ES-I3 (cell line): ENCODE measurements around the gene GALNTL6.

Source experiments
- H3K36me3 ChIP-seq: 2 replicates; pipeline ENCODE4 v1.6.1; 2013; ENCODE audit warnings: mild to moderate bottlenecking, low read length, control low read depth, moderate library complexity; ENCODE audit not compliant: insufficient read depth
- H3K4me1 ChIP-seq: 2 replicates; pipeline ENCODE4 v1.6.1; 2013; ENCODE audit warnings: mild to moderate bottlenecking, control low read depth, low read length; ENCODE audit not compliant: insufficient read depth
- H3K9ac ChIP-seq: 2 replicates; pipeline ENCODE4 v1.6.1; 2013; ENCODE audit warnings: low read depth, mild to moderate bottlenecking, low read length, moderate library complexity
- H3K9me3 ChIP-seq: 2 replicates; pipeline ENCODE4 v1.6.1; 2013; ENCODE audit warnings: mild to moderate bottlenecking, low read length, moderate library complexity; ENCODE audit not compliant: control insufficient read depth, insufficient read depth

Gene GALNTL6

GRCh38 chr4:171846232-171846631 is 33.0 kb downstream of the GALNTL6 start:
- H3K36me3 ChIP-seq = no peaks in the 10 kb centered on the region
- H3K9ac ChIP-seq = no peak overlapping the region
- H3K4me1 ChIP-seq = peaks cover 8% of the 10 kb centered on the region; the same call in 1 of the 2 replicates
- H3K9me3 ChIP-seq = no peaks in the 10 kb centered on the region

DNA sequence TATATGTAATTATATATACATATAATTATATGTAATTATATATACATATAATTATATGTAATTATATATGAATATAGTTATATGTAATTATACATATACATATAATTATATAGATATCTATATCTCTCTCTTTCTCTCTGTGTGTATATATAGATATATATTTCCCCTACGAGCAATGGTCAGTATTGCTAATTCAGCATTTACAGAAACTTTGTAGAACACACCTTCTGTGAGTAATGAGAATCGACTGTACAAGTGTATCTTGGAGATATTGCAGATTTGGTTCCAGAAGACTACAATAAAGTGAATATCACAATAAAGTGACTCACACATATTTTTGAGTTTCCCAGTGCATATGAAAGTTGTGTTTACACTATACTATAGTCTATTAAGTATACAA is 33.7 kb downstream of the GALNTL6 start:
- Histone ChIP-seq H3K36me3 (no peaks in the 10 kb centered on the region), H3K4me1 (peaks cover 10% of the 10 kb centered on the region; the same call in 1 of the 2 replicates), H3K9me3 (no peaks in the 10 kb centered on the region), H3K9ac (no peak overlapping the region)

GRCh38 chr4:171847751-171848150 is 34.5 kb downstream of the GALNTL6 start:
- H3K36me3 ChIP-seq = no peaks in the 10 kb centered on the region

GRCh38 chr4:171849686-171850222 is 36.5 kb downstream of the GALNTL6 start:
- Histone ChIP-seq H3K9me3 (no peaks in the 10 kb centered on the region), H3K4me1 (peaks cover 10% of the 10 kb centered on the region), H3K9ac (no peak overlapping the region), H3K36me3 (no peaks in the 10 kb centered on the region)

More at GRCh38 chr4:171847751-171848150, 34.5 kb downstream of the GALNTL6 start:
- Histone ChIP-seq H3K4me1 (peaks cover 10% of the 10 kb centered on the region), H3K9ac (no peak overlapping the region), H3K9me3 (no peaks in the 10 kb centered on the region)

GRCh38 chr4:171851295-171851694 is 38.1 kb downstream of the GALNTL6 start:
- Histone ChIP-seq H3K4me1 (peaks cover 10% of the 10 kb centered on the region), H3K36me3 (no peaks in the 10 kb centered on the region), H3K9me3 (no peaks in the 10 kb centered on the region), H3K9ac (no peak overlapping the region)

DNA sequence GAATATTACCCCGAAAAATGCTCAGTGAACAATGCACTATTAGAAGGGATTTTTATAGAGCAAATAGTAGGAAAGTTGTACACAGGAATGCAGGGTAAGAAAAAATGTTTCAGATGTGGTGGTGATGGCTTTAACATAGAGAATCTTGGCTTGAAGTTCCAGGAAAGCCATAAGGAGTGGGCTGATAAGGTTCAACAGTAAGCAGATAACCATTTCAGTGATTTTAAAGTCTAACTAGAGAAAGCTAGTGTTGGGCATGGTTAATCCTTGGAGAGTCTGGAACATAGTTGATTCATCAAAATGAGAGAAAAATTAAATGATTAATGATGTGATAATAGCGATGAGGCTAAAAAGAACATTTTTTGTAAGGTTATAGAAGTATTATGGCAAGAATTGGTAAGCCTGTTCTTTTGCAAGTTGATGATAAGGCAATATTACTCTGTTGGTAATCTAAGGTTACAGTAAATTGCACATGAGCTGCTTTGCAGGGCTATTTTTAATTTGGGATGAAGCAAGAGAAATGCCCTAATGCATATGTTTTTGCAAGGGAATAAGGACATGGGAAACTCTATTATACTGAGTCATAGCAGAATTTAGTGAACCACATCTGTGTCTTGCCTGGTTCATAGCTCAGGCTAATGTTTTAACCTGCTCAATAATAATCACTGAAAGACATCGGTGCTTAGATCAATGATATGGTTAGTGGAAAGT is 44.3 kb downstream of the GALNTL6 start:
- H3K9ac ChIP-seq = no peak overlapping the region

DNA sequence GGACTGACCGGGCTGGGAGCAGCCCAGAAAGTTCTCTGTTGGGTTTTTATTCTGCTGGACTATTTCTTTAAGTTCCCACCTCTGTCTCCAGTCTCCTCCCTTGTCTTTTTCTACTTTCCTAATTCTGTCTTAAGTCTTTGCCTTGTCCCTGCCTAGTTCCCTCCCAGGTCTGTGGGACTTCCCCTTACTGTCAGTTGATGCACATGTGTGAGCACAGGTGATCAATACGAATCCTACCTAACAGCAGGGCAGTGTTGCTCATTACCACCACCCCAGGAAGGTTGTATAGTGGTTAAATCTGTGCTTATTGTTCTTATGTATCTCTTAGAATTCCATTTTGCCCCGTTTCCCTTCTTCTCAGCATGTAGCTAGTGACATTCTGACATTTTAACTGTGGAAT is 62.1 kb downstream of the GALNTL6 start:
- H3K4me1 ChIP-seq = peaks cover 11% of the 10 kb centered on the region; the same call in 1 of the 2 replicates
- no peak overlapping the region for H3K9ac ChIP-seq
- H3K36me3 ChIP-seq = no peaks in the 10 kb centered on the region
- no peaks in the 10 kb centered on the region for H3K9me3 ChIP-seq

More for the DNA sequence above, 44.3 kb downstream of the GALNTL6 start:
- H3K36me3 ChIP-seq = no peaks in the 10 kb centered on the region
- no peaks in the 10 kb centered on the region for H3K4me1 ChIP-seq
- H3K9me3 ChIP-seq = no peaks in the 10 kb centered on the region

- Histone ChIP-seq H3K9ac (no peak overlapping the region), H3K36me3 (no peaks in the 10 kb centered on the region), H3K4me1 (peaks cover 11% of the 10 kb centered on the region; the same call in 1 of the 2 replicates), H3K9me3 (no peaks in the 10 kb centered on the region)
These were observed 63.4 kb downstream of the GALNTL6 start for GRCh38 chr4:171876636-171877035.

DNA sequence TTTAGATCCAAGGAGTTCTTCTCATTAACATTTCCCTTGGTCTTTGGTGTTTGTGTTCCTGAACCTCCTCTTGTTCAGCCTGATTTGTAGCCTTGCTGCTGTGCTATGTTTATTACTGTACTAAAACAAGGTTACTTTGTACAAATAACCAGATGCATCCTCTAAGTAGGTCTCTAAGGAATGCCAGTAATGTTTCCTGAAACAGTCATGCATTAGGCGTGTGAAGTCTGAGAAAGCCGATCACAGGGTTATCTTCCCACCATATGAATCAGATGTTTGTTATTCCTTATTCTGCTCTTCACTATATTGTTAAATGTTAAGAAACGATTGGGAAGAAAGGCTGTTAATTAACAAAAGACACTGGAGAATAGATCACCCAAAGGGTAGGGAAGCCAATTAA is 66.9 kb downstream of the GALNTL6 start:
- no peaks in the 10 kb centered on the region for H3K36me3 ChIP-seq
- H3K9ac ChIP-seq = no peak overlapping the region
- peaks cover 6% of the 10 kb centered on the region; the same call in 1 of the 2 replicates for H3K4me1 ChIP-seq
- H3K9me3 ChIP-seq = no peaks in the 10 kb centered on the region

DNA sequence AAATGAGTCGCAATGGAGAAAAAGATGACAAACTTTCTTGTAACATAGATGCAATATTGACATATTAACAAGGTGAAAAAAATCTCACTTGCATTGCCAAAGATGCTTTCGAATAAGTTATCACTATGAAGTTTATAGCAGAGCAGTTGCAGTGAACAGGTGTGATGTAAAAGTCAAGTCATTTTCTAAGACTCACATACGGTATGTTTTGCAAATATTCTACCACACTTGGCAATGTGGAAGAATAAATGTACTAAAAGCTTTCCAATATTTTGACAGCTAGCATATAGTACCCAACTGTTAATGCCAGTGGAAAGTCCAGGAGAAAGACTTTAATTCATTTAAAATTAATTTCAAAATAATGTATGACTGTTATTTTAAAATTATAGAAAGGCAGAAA is 76.5 kb downstream of the GALNTL6 start:
- no peak overlapping the region for H3K9ac ChIP-seq
- H3K4me1 ChIP-seq = no peaks in the 10 kb centered on the region
- H3K9me3 ChIP-seq = no peaks in the 10 kb centered on the region
- H3K36me3 ChIP-seq = no peaks in the 10 kb centered on the region

GRCh38 chr4:171891038-171891437 is 77.8 kb downstream of the GALNTL6 start:
- H3K4me1 ChIP-seq = no peaks in the 10 kb centered on the region
- H3K9me3 ChIP-seq = no peaks in the 10 kb centered on the region
- H3K9ac ChIP-seq = no peak overlapping the region
- H3K36me3 ChIP-seq = no peaks in the 10 kb centered on the region

- no peaks in the 10 kb centered on the region for H3K9me3 ChIP-seq
- H3K4me1 ChIP-seq = no peaks in the 10 kb centered on the region
- H3K36me3 ChIP-seq = no peaks in the 10 kb centered on the region
- no peak overlapping the region for H3K9ac ChIP-seq
These were observed 83.2 kb downstream of the GALNTL6 start for GRCh38 chr4:171896426-171896825.

GRCh38 chr4:171919314-171919713 is 106.1 kb downstream of the GALNTL6 start:
- H3K9ac ChIP-seq = no peak overlapping the region
- H3K9me3 ChIP-seq = no peaks in the 10 kb centered on the region
- no peaks in the 10 kb centered on the region for H3K36me3 ChIP-seq
- H3K4me1 ChIP-seq = peaks cover 4% of the 10 kb centered on the region; the same call in 1 of the 2 replicates

DNA sequence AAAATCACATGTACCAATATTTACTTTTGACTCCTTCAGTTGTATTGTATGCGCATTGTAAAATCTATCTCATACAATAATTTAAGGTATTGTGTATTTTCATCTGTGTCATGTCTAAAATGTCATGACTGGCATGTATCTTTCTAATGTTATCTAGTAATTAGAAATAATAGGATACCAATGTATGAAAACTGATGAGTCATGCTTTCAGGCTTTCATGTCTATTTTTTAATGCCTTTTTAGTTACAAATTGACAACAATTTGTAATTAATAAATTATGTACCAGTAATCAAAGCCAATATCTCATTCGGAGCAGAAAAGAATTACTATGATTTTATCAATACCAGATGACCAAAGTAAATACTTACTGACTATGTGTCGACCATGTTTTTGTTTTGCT is 107.7 kb downstream of the GALNTL6 start:
- no peak overlapping the region for H3K9ac ChIP-seq
- no peaks in the 10 kb centered on the region for H3K9me3 ChIP-seq
- H3K36me3 ChIP-seq = no peaks in the 10 kb centered on the region
- peaks cover 8% of the 10 kb centered on the region; the same call in 1 of the 2 replicates for H3K4me1 ChIP-seq

- Histone ChIP-seq H3K4me1 (peaks cover 19% of the 10 kb centered on the region; the same call in 1 of the 2 replicates), H3K9ac (no peak overlapping the region), H3K9me3 (no peaks in the 10 kb centered on the region), H3K36me3 (no peaks in the 10 kb centered on the region)
These were observed 111.7 kb downstream of the GALNTL6 start for GRCh38 chr4:171924746-171925376.
